ENCODE results near the gene EPS8L2.

GRCh38 chr11:665062-665703, 40.8 kb upstream of the EPS8L2 start:
- TF ChIP-seq RBBP5 (IDR thresholded peaks at IDR 0.05; ENCODE audit: borderline replicate concordance, low read depth, low read length) = no peak
- no peak for TF ChIP-seq POLR2AphosphoS5 (IDR thresholded peaks at IDR 0.05; ENCODE audit: low read depth, low read length)
- no peak for TF ChIP-seq MAFK (IDR thresholded peaks at IDR 0.05; ENCODE audit: low read depth, low read length)
- no peak for TF ChIP-seq CTCF (IDR thresholded peaks at IDR 0.05; ENCODE audit: control extremely low read depth in 1 of 3, insufficient read depth in 1 of 3, low read depth in 1 of 3, low read length in 3 of 3)

Data from H1 (cell line).